Omental fat pad (tissue), 4 donors: Measurements from ENCODE around the gene ENGASE. TPM values are rescaled to one million over a fixed set of nuclear protein-coding genes. Genes with fewer than 3 reads are reported as not detected.

ENCODE experiments used
- ATAC-seq: fragments of 150-250 bp; one replicate; pipeline ENCODE4 v1.9.1; 2016; ENCODE audit warnings: mild to moderate bottlenecking, moderate library complexity; ENCODE audit not compliant: low FRiP score
- DNase-seq: peaks from one replicate; pipeline ENCODE4 v3.0.0-alpha.2; 2019; ENCODE audit warnings: low spot score
- total RNA-seq, 4 donors: library from RNA; depleted of rRNA; stranded (reverse); fragments of >200 nt; gene quantifications; one replicate each; pipeline ENCODE4 v1.1.0, GENCODE V29; 2016
- TF ChIP-seq, protein P1 (sequence below), 3 donors: fragments of 450-650 bp; IDR thresholded peaks; one replicate each; pipeline ENCODE4 v1.5.1; 2016 to 2017; ENCODE audit warnings: antibody characterized with exemption in 3 of 3, mild to moderate bottlenecking in 3 of 3, moderate library complexity in 2 of 3

ENGASE gene
- total RNA-seq, 4 donors from 2014 or later, result 12.2 to 52.3 (median 22.2) TPM

DNA sequence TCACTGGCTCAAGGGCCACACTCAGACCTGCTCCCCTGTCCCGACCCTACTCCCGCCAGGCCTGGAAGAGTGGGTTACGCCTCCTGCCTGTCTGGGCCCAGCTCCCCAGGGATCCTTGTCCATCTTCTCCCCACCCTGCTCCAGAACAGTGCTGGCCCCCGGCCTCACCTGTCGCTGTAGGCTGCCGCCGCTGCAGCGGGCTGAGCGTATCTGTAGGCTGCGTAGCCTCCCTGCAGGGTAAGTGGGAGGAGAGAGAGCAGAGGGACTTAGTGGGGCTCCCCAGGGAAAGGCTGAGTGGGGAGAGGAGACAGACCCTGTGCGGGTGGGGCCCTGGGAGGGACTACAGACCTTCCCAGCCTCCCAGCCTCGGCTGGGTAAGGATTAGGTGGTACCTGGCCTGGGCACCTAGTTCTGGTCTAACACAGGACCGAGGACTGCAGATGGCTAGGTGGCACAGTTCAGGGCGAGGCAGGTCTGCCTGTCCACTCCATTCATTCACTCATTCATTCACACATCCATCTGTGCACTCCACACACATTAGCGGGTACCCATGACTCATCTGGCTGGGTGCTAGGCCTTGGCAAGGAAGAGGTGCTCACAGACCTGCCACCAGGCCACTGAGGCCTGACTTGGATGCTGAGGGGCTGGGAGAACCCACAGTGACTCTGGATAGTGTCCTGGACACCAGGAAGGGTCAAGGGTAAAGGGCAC lies 20.9 kb downstream of the ENGASE start:
- no peak for ATAC-seq
- TF ChIP-seq, protein P1, sequence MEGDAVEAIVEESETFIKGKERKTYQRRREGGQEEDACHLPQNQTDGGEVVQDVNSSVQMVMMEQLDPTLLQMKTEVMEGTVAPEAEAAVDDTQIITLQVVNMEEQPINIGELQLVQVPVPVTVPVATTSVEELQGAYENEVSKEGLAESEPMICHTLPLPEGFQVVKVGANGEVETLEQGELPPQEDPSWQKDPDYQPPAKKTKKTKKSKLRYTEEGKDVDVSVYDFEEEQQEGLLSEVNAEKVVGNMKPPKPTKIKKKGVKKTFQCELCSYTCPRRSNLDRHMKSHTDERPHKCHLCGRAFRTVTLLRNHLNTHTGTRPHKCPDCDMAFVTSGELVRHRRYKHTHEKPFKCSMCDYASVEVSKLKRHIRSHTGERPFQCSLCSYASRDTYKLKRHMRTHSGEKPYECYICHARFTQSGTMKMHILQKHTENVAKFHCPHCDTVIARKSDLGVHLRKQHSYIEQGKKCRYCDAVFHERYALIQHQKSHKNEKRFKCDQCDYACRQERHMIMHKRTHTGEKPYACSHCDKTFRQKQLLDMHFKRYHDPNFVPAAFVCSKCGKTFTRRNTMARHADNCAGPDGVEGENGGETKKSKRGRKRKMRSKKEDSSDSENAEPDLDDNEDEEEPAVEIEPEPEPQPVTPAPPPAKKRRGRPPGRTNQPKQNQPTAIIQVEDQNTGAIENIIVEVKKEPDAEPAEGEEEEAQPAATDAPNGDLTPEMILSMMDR (IDR thresholded peaks at IDR 0.05), result no peak

DNA sequence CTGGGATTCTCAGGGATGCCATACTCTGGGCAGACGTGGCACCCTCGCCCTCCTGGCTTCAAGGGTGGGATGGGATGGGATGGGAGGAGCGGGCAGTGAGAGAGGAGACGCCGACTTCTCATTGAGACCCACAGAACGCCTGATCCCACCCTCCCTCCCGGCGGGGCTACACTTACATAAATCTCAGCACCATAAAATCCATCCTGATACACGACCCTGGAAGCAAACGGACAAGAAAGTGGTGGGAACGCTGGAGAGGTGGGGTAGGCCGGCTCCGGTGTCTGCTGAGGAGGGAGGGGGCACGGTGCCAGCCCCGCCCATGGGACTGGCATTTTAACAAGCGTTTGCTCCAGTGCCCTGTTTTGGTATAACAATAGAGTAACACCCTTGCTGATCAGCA lies 21.9 kb downstream of the ENGASE start:
- no peak for ATAC-seq
- DNase-seq, result no peak
- TF ChIP-seq, protein P1 (IDR thresholded peaks at IDR 0.05), result no peak

More for the DNA sequence above, 20.9 kb downstream of the ENGASE start:
- no peak for DNase-seq

DNA sequence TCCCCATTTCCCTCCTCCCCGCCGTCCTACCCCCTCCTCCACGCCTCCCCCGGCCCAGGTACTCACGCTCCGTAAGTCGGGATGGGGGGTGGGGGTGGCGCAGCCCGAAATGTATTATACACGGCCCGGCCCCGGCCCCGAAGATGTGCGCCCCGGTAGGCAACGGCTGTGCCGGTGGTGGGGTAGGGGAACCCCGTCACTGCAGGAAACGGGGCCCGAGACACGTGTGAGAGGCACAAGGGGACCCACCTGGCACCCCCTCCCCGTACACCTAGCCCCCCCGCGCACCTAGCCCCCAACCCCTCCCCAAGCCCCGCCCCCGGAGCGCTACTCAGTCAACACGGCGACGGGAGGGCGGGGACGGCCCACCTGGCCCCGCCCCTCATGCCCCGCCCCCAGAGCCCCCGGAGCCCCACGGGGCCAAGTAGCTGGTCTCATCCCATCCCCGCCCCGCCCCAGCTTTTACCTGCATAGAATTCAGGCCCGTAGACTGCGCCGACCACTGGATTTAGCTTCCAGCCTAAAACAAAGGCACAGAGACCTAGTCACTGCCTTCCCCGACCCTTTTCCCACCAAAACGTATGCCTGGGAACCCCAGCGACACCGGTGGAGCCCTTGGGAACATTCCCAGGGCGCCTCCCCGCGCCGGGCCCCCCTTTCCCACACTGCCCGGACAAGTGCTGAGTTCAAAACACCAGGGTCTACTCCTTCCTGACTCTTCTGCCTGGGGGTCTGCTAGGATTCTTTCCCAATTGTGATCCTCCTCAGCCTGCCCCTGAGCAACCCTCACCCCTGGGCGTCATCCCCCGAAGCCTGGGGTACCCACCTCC lies 22.8 kb downstream of the ENGASE start:
- TF ChIP-seq, protein P1 (IDR thresholded peaks at IDR 0.05), result no peak
- ATAC-seq, result no peak
- no peak for DNase-seq

DNA sequence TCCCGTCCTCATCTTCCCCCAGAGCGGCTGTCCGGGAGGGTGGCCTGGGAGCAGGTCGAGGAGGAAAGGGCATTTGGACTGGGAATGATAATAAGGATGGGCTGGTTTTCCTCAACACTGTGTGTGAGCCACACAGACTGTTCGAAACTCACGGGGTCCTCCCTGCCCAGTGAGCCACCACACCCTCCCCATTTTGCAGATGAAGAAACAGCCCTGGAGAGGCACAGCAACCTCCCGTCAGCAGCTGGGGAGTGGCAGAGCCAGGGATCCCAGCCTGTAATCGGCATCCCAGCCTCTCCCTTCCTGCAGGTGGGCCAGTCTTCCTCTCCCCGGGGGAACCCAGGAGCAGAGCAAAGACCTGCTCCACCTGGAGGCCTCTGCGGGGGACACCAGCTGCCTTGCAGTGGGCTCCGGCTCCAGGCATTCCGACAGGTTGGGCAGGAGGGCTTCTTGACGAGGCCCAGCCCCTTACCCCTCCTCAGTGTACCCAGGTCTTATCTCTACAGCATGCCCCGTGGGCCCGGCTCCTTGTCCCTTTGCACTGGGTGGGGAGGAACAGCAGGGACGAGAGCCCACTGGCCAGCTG lies 23.8 kb downstream of the ENGASE start:
- DNase-seq (no peak), ATAC-seq (no peak)
- TF ChIP-seq, protein P1 (IDR thresholded peaks at IDR 0.05), result no peak

DNA sequence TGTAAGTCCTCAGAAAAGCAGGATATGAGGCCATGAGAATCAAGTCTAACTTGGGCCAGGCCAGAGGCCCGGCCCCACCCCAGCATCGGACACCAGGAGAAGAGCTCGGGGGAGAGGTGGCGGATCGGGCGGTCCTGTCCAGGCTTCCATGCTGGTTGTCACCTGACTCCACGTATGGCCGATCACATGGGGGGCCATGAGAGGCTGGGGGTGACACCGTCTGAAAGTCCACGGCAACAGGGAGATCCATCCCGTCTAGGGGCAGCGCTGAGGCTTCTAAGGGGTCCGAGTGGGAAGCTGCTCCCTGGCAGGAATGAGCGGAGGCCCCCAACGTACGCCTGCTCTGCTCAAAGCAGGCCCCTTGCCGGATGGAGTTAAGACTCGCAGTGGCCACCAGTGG lies 25.8 kb downstream of the ENGASE start:
- DNase-seq, result no peak
- TF ChIP-seq, protein P1 (IDR thresholded peaks at IDR 0.05), result no peak
- ATAC-seq, result no peak

DNA sequence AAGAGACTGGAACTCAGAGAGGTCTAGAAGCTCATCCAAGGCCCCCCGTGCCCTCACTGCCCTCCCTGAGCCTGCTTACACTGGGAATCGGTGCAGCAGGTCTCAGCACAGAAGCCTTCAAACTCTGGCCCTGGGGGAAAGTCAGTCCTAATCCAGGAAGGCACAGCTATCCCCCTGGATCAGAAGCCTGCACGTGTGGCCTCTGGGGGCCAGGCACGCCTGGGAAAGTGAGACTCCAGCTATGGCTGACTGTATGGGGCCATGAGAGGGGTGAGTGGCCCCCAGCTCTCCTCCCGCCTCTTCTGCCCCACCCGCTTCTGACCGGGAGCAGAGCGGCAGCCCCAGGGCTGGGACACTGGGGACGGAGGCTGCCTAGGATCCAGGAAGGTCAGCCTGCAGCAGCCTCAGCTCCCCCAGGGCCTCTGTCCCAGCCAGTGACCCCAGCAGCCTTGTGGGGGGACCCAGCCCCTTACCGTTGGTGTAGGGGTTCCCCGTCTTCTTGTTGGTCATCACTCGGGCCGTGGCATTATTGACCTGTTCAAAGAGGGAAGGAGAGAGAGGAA lies 26.6 kb downstream of the ENGASE start:
- TF ChIP-seq, protein P1 (IDR thresholded peaks at IDR 0.05), result no peak
- DNase-seq, result no peak
- no peak for ATAC-seq
